GM19238 (cell line): ENCODE measurements around the gene SPR.

Experiments
- DNase-seq: peaks from one replicate; pipeline ENCODE4 v3.0.0; 2011; ENCODE audit warnings: low spot score; ENCODE audit not compliant: insufficient read length

The SPR gene

DNA sequence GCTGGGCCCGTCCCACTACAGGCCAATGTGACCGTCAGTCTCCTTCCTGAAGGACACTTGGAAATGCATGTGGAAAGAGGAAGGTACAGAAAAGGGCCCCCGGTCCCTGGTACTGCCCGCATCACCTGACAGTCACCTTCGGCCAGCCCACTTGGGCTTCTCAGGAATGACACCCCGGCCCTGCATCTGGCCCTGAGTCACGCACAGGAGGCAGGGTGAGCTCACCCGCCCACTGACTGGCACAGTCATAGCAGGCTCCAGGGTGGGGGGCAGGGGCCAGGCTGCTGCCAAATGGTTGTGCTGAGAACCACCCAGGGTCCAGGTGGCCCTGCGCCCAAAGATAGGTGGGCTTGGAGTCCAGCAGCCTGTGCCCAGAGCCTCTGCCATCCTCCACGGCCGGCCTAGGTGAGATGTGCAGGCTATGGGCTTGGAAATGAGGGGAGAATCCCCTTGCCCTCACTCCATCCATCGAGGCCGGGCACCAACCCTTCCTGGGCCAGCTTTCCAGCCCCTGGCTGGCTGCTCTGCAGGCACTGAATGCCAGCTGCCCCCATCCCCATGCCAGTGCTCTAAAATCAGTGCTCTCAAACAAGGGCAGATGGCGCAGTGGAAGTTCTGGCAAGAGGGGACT, 44.2 kb downstream of the SPR start:
- DNase-seq = no peak

DNA sequence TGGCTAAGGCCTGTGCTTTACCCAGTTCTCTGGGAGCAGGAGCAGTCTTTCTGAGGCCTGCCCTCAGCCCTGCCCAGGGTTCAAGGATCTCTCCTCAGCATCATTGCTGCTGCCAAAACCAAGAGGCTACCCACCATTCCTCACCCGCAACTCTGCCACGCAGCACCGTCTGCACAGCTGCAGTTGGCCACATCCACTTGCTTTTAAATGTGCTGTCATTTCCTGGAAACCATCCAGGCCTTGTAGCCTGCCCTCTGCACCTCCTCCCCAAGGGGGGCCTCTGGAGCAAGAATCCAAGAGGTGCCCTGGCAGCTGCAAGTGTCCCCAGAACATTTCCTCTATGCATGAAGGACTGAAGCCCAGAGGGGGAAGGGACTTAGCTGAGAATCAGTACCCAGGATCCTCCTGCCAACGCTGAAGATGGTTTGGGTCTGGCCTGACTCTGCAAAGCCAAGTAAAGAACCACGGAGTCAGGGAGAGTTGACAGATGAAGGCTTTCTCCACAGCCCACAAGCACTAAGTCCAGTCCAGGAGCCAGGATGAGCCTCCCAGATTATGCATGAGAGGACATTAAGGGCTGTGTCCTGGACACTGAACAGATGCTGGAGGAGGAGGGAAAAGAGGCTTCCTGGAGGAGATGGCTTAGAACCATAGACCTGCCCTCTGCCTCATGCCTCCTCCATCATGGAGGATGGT, 45.0 kb downstream of the SPR start:
- DNase-seq = no peak

DNA sequence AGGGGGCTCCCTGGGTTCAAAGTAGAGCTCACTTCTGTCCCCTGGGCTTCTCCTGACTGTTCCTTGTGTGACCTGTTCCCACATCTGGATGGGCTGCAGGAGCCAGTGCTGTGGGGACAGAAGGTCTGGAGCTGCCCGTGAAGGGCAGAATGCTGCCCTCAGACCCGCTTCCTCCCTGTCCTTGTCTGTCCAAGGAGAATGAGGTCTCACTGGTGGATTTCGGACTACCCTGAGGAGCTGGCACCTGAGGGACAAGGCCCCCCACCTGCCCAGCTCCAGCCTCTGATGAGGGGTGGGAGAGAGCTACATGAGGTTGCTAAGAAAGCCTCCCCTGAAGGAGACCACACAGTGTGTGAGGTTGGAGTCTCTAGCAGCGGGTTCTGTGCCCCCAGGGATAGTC, 45.6 kb downstream of the SPR start:
- no peak for DNase-seq

DNA sequence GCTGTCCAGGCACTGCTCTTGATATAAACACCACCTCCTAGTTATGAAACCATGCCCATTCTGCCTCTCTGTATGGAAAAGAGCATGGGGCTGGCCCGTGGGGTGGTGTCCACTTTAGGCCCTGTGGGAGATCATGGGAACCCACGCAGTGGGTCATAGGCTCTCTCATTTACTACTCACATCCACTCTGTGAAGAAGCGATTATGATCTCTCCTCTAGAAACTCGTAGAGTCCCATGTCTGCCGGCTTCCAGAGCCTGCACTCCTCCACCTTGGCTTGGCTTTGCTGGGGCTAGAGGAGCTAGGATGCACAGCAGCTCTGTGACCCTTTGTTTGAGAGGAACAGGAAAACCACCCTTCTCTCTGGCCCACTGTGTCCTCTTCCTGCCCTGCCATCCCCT, 46.0 kb downstream of the SPR start:
- no peak for DNase-seq

DNA sequence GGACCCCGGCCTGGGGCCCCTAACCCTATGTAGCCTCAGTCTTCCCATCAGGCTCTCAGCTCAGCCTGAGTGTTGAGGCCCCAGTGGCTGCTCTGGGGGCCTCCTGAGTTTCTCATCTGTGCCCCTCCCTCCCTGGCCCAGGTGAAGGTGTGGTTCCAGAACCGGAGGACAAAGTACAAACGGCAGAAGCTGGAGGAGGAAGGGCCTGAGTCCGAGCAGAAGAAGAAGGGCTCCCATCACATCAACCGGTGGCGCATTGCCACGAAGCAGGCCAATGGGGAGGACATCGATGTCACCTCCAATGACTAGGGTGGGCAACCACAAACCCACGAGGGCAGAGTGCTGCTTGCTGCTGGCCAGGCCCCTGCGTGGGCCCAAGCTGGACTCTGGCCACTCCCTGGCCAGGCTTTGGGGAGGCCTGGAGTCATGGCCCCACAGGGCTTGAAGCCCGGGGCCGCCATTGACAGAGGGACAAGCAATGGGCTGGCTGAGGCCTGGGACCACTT, 46.5 kb downstream of the SPR start:
- no peak for DNase-seq

DNA sequence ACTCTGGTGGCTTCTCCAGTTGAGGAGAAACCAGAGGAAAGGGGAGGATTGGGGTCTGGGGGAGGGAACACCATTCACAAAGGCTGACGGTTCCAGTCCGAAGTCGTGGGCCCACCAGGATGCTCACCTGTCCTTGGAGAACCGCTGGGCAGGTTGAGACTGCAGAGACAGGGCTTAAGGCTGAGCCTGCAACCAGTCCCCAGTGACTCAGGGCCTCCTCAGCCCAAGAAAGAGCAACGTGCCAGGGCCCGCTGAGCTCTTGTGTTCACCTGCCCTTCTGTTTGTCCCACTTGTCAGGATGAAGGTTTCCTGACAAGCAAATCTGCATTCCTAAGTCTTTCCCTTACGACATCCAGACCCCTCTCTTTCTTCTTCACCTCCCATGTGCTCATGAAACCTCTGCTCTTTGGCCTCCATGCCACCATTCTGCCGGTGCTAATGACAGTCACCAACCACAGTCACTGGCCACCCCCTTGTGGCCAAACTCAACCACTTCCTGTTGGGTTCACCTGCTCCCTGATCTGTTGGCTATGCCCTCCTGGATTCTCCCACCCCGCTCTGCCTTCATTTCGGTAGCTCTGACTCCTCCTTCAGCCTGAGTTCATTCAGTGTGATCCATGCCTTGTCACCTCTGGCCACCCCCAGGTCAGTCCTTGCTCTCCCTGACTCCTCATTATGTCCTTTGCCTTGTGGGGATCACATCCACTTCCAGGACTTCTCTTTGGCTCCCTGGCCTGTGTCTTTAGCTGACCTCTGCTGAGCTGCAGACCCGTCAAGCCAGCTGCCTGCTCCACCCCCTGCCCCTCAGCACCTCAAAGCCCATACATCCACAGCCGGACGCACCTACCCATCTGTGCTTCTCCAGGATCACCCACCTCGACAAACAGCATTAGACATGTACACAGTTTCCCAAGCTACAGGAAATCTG, 47.7 kb downstream of the SPR start:
- DNase-seq = no peak

DNA sequence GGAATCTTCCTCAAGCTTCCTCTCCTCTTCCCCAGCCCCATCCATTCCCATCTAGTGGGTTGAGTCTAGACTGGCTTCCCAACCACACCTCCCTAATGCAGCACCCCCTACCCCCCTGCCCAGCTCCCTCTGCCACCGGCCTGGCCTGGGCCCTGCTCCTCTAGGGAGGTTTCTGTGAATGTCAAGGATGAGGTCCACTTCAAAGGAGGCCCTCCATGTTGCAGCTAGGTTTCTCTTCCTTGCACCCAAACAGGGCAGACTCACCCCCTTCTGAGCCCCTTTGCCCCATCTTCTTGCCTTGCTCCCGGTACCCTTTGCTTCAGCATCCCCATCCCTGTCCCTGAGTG, 48.4 kb downstream of the SPR start:
- no peak for DNase-seq

DNA sequence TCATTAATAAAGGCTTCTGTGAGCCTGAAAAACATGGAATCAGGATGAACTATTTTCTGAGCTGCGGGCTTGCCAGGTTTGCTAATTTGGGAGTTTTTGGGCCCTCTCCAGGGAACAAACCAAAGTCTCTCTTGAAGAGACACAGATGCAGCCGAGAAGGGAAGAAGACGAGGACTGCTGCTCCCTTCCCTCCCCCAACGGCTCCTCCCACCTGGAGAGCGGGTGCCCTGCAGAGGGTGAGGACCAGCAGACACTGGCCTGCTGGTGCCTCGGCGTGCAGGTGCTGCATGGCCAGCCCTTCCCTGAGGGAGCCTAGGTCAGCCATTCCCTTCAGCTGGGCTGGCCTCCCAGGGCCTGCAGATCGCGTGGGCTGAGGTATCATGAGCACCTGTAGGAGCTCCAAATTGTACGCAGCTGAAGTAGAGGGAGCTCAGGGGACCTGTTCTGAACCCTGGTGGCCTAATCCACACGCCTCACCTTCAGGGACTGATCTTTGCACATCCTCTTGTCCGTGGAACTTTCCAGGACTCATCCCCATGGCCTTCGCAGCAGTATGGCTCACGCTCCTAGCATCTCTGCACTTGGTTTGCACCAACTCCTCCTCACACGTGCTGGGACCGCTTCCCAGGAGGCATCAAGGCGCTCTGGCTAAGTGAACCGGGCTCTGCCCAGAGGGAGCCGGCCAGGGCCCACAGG, 49.6 kb downstream of the SPR start:
- no peak for DNase-seq

DNA sequence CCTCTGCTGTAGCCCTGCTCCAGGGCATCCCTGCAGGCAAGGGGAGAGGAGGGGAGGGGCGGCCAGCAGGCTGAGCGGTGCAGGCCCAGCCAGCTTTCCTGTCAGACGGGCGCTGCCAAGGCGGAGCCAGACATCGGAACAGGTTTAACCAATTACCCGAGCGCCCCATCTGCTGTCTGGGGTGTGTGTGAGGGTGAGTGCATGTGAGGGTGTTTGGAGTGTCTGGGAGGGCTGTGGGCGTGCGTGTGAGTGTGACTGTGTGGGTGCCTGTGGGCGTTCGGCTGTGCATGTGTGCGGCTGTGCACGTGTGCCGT, 50.1 kb downstream of the SPR start:
- no peak for DNase-seq

DNA sequence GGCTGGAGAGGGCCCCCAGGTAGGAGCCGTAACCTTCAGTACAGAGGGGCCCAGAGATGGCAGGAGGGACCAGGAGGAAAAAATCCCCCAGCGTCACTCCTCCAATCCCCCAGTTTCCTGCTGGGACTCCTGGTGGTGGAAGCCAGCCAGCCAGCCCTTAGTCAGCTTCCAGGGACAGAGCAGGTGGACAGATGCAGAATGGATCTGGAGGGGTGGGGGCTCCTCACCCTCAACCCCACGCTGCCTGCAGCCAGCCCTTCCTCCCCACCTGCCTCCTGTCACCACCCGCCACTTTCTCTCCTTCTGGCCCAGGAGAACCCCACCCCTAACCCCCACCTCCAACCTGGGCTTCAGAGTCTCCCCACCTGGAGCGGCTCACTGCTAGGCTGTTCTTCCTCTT, 51.2 kb downstream of the SPR start:
- DNase-seq = no peak

DNA sequence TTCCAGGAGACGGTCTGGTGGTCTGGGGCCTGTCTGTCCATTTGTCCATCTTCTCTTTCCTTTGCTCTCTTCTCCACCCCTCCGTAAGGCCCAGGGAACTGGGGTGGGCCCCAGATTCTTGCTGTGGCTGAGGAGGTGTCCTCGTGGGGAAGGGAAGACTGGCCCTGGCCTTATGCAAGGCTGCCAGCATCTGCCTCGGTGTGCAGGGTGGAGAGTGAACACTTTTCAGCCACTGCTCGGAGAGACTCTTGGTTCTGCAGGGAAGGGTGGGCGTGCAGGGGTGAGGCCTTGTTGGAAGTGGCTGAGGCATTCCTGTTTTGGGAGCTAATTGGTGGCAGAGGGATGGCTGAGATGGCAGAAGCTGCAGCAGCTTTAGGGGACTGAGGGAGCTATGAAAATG, 53.2 kb downstream of the SPR start:
- DNase-seq = no peak

DNA sequence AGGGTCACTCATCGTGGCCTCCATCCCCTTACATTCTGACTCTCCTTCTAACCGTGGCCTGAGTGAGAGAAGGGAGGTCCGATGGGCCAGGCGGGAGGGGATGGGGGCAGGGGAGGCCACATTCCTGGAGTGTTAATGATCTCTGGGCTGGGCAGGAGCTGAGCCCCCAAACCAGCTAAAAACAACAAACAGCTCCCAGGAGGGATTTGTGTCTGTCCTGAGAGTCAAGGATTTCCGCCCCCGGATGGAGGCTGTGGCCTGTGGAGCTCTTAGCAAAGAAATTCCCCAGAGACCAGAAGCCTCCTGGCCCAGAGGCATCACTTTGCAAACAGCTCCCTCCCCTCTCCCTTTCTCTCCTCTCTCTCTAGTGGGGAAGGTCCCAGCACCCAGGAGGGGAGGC, 53.6 kb downstream of the SPR start:
- DNase-seq = no peak
